SH-SY5Y (cell line): ENCODE measurements around the gene PRDM7.

Experiments used
- GATA2 ChIP-seq: IDR thresholded peaks from 2 replicates; pipeline ENCODE4 v1.6.1; 2011; ENCODE audit warnings: mild to moderate bottlenecking, low read depth, low read length
- GATA3 ChIP-seq: IDR thresholded peaks from 2 replicates; pipeline ENCODE4 v1.6.1; 2011; ENCODE audit warnings: low read depth, mild to moderate bottlenecking, low read length, moderate library complexity

GRCh38 chr16:90018297-90018651, 58.9 kb downstream of the PRDM7 start:
- TF ChIP-seq GATA2 (no peak), GATA3 (no peak)
